ENCODE results near the gene GSTCD. TPM values are rescaled to one million over a fixed set of nuclear protein-coding genes. Genes with fewer than 3 reads are reported as not detected.

Gene GSTCD
- total and polyA plus RNA-seq, 9 of the 15 experiments (the other 6 are each of a cell fraction or from before 2014, with no cell fraction given): 4.5 to 36.3 (median 16.0) TPM

DNA sequence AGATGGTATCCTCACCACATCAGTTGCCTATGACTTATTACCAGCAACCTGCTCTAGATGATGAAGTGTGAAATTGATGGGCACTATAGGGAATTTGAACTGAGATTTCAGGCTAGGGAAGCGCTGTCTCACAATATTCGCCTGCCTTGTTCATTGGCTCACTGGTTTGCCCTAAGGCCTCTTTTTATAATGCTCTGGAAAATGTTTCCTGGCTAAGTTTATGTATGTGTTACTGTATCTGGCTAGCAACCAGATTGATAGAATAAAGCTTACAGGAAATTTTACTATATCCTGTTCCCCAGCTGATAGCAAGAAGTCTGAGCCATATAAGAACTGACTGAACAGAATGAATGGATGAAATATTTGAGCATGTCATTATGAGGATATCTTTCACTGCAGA is 71.6 kb downstream of the GSTCD start:
- H3K36me3 ChIP-seq (ENCODE audit: control insufficient read depth, insufficient read depth, low read length): no peaks in the 10 kb centered on the region
- BruUV-seq (replicated peaks): no TSS peak
- FAIRE-seq: no peak
- H3K4me1 ChIP-seq (replicated peaks in 1 of 2; ENCODE audit: control insufficient read depth in 2 of 2, insufficient read depth in 2 of 2, low read length in 2 of 2): no peaks in the 10 kb centered on the region
- no peak overlapping the region for H3K4me3 ChIP-seq
- no peaks in the 10 kb centered on the region for H3K9me3 ChIP-seq (replicated peaks; ENCODE audit: control insufficient read depth, insufficient read depth, low read depth, low read length)
- H3K79me2 ChIP-seq (ENCODE audit: control insufficient read depth, insufficient read depth, low read length): no peaks in the 10 kb centered on the region
- no peaks in the 10 kb centered on the region for H4K20me1 ChIP-seq (replicated peaks; ENCODE audit: control insufficient read depth, insufficient read depth, low read length)
- DNase-seq (ENCODE audit: extremely low read depth in 1 of 4, low spot score in 3 of 4): no peak
- in situ Hi-C loops (cut with MboI) (no loop called here), intact Hi-C loops (cut with micrococcal nuclease) (no loop called here)
- H2AFZ ChIP-seq (ENCODE audit: low read depth, low read length): no peak overlapping the region
- no peak overlapping the region for H3K27ac ChIP-seq (ENCODE audit: extremely low read depth, low read depth, low read length)
- no peak overlapping the region for H3K4me2 ChIP-seq (ENCODE audit: insufficient read depth, low read length)
- H3K27me3 ChIP-seq (ENCODE audit: control insufficient read depth in 2 of 2, insufficient read depth in 2 of 2, low read length in 2 of 2): no peaks in the 10 kb centered on the region
- no peaks in the 10 kb centered on the region for H3K9me1 ChIP-seq (ENCODE audit: control insufficient read depth, insufficient read depth, low read length)
- 95% methylated on average over 2 of the region's 2 CpGs for WGBS (ENCODE audit: insufficient coverage, low coverage, missing lambda C conversion rate)
- CTCF ChIA-PET (ENCODE audit: low intra/inter-chr PET ratio): no interaction called here
- no peak overlapping the region for H3K9ac ChIP-seq (ENCODE audit: insufficient read depth in 1 of 2, low read depth in 2 of 2, low read length in 2 of 2)
- POLR2A ChIA-PET: no interaction called here
- TF ChIP-seq ZNF134 (CRISPR knock-in tag; conservative IDR thresholded peaks at IDR 0.05) (no peak), ZNF146 (CRISPR knock-in tag; IDR thresholded peaks at IDR 0.05; ENCODE audit: unreplicated experiment) (no peak), CREB1 (IDR thresholded peaks at IDR 0.05) (no peak), CREB1 (CRISPR knock-in tag; IDR thresholded peaks at IDR 0.05) (no peak), E2F4 (CRISPR knock-in tag; IDR thresholded peaks at IDR 0.05; ENCODE audit: low read depth) (no peak), ZNF57 (CRISPR knock-in tag; IDR thresholded peaks at IDR 0.05) (no peak), SMAD2 (IDR thresholded peaks at IDR 0.05; ENCODE audit: low read depth, low read length) (no peak), BHLHE40 (IDR thresholded peaks at IDR 0.05; ENCODE audit: low read length) (no peak), ARID2 (IDR thresholded peaks at IDR 0.05) (no peak), ZSCAN32 (CRISPR knock-in tag; IDR thresholded peaks at IDR 0.05) (no peak), RBFOX2 (IDR thresholded peaks at IDR 0.05; ENCODE audit: low read depth, low read length) (no peak), FOXA1 (IDR thresholded peaks at IDR 0.05; ENCODE audit: borderline replicate concordance) (no peak)
- TF ChIP-seq, protein P1, sequence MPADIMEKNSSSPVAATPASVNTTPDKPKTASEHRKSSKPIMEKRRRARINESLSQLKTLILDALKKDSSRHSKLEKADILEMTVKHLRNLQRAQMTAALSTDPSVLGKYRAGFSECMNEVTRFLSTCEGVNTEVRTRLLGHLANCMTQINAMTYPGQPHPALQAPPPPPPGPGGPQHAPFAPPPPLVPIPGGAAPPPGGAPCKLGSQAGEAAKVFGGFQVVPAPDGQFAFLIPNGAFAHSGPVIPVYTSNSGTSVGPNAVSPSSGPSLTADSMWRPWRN (IDR thresholded peaks at IDR 0.05; ENCODE audit: low read depth): no peak
- TF ChIP-seq, protein P2, sequence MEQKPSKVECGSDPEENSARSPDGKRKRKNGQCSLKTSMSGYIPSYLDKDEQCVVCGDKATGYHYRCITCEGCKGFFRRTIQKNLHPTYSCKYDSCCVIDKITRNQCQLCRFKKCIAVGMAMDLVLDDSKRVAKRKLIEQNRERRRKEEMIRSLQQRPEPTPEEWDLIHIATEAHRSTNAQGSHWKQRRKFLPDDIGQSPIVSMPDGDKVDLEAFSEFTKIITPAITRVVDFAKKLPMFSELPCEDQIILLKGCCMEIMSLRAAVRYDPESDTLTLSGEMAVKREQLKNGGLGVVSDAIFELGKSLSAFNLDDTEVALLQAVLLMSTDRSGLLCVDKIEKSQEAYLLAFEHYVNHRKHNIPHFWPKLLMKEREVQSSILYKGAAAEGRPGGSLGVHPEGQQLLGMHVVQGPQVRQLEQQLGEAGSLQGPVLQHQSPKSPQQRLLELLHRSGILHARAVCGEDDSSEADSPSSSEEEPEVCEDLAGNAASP (IDR thresholded peaks at IDR 0.05): no peak
- TF ChIP-seq, protein P3, sequence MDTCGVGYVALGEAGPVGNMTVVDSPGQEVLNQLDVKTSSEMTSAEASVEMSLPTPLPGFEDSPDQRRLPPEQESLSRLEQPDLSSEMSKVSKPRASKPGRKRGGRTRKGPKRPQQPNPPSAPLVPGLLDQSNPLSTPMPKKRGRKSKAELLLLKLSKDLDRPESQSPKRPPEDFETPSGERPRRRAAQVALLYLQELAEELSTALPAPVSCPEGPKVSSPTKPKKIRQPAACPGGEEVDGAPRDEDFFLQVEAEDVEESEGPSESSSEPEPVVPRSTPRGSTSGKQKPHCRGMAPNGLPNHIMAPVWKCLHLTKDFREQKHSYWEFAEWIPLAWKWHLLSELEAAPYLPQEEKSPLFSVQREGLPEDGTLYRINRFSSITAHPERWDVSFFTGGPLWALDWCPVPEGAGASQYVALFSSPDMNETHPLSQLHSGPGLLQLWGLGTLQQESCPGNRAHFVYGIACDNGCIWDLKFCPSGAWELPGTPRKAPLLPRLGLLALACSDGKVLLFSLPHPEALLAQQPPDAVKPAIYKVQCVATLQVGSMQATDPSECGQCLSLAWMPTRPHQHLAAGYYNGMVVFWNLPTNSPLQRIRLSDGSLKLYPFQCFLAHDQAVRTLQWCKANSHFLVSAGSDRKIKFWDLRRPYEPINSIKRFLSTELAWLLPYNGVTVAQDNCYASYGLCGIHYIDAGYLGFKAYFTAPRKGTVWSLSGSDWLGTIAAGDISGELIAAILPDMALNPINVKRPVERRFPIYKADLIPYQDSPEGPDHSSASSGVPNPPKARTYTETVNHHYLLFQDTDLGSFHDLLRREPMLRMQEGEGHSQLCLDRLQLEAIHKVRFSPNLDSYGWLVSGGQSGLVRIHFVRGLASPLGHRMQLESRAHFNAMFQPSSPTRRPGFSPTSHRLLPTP (IDR thresholded peaks at IDR 0.05; ENCODE audit: borderline replicate concordance, extremely low read depth, insufficient read length): no peak
- TF ChIP-seq, protein P4, sequence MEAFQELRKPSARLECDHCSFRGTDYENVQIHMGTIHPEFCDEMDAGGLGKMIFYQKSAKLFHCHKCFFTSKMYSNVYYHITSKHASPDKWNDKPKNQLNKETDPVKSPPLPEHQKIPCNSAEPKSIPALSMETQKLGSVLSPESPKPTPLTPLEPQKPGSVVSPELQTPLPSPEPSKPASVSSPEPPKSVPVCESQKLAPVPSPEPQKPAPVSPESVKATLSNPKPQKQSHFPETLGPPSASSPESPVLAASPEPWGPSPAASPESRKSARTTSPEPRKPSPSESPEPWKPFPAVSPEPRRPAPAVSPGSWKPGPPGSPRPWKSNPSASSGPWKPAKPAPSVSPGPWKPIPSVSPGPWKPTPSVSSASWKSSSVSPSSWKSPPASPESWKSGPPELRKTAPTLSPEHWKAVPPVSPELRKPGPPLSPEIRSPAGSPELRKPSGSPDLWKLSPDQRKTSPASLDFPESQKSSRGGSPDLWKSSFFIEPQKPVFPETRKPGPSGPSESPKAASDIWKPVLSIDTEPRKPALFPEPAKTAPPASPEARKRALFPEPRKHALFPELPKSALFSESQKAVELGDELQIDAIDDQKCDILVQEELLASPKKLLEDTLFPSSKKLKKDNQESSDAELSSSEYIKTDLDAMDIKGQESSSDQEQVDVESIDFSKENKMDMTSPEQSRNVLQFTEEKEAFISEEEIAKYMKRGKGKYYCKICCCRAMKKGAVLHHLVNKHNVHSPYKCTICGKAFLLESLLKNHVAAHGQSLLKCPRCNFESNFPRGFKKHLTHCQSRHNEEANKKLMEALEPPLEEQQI (IDR thresholded peaks at IDR 0.05): no peak
- ATAC-seq: no peak
